NCI-H2107 treated with DMSO at 0.1 percent for 48 hours (cell line): ENCODE results near the gene TSC22D1.

Source experiments
- DNase-seq: peaks from one replicate; lab custom pipeline; 2025; ENCODE audit not compliant: unreplicated experiment; lab: John Stamatoyannopoulos, UW

Gene TSC22D1

DNA sequence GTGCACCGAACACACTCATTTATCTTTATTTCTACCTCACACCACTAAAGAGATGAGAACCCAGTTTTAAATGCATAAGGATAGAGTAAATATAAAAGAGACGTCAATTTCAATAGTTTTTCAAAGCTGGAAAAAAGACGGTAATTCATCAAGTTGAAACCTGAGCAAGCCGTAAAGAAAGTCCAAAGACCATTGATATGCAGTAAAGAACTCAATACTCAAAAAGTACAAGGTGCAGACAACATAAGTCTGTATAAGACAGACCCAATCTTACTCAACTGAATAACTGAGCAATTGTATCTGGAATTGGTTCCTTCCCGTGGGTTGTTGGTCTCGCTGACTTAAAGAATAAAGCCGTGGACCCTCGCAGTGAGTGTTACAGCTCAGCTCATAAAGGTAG is 120.4 kb downstream of the TSC22D1 start:
- DNase-seq, result no peak

- DNase-seq, result no peak
These were observed 122.2 kb downstream of the TSC22D1 start for GRCh38 chr13:44453881-44454280.

- no peak for DNase-seq
These were observed 123.1 kb downstream of the TSC22D1 start for GRCh38 chr13:44453069-44453468.

DNA sequence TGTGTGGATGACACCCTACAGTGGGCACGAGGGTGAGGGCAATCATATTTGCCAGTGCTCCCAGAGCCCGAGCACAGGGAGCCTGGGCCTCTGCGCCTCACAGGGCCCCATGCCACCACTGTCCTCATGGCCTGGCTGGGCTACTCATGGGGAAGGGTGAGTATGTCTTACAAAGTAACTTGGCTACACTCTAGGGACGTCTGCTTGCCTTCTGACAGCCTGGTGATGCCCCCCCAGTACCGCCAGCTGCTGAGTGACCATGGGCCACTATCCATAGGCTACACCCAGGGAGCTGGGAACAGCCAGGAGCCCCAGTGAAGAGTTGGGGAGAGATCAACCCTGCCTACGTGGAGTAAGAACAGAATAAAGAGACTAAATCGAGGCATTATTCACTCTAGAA is 123.7 kb downstream of the TSC22D1 start:
- no peak for DNase-seq

- DNase-seq, result no peak
These were observed 124.5 kb downstream of the TSC22D1 start for GRCh38 chr13:44451651-44452050.

DNA sequence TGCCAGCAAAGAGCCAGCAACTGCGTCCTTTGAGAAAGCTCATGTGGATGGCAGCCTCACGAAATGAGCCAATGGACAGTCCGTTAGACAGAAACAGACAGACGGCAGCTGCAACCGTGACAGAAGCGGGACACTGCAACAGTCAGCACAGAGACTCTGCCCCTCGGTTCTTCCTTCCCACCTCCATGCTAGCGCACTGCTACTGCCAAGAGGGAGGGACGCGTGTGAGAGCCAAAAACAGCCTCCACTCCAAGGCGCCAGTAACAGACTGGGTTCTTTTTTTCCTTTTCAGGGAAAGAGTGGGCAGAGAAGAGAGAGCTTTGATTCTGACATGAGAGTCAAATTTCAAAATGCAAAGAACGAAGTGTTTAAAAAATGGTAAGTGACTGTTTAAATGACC is 125.0 kb downstream of the TSC22D1 start:
- DNase-seq, result no peak

DNA sequence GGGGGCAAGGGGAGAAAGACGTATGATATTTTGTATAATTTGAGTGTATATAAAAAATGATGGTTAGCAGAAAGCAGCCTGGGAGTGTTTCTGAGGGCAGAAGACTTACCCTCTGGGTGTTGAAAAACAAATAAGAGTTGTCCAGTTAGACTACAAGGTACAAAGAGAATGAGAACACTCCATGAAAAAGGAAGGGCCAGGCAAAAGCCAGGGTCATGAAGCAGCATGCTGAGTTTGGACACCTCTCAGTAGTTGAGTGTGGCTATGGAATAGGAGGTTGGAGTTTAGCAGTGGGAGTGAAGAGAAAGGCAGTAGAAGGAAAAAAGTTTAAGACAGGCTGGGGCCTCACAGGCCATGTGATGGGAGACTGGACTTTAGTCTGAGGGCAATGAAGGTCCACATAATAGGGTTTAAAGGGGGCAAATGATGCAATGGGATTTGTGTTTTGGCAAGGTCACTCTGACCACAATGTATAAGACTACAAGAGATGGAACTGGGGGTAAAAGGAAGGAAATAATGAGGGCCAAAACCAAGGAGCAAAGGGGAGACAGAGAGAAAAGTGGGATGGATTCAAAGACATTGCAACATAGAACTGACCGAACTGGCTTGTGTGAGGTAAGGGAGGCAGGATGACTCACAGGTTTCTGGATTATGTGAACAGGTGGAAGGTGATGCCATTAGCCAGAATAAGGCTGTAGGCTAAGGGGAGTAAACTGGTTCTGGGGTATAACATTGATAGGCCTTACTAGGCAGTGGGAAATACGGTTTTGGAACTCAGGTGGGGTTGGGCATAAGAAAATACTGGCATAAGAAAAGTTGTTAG is 125.9 kb downstream of the TSC22D1 start:
- DNase-seq, result no peak

DNA sequence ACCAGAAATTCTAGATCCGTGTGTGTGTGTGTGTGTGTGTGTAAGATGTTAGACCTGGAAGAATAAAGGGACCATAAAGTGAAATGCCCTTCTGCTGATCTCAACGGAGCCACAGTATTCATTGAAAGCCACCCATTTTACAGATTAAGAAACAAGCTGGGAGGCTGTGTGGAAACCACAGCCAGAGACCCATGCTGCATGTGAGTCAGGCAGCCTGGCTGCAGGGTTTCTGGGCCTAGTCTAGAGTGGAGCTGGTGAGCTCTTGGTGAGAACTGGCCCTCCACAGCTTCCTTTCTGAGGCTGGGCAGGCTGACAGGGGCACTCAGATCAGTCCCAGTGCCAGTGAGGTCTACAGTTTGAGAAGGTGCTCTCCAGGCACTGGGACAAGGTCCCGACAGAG is 127.3 kb downstream of the TSC22D1 start:
- DNase-seq, result no peak

DNA sequence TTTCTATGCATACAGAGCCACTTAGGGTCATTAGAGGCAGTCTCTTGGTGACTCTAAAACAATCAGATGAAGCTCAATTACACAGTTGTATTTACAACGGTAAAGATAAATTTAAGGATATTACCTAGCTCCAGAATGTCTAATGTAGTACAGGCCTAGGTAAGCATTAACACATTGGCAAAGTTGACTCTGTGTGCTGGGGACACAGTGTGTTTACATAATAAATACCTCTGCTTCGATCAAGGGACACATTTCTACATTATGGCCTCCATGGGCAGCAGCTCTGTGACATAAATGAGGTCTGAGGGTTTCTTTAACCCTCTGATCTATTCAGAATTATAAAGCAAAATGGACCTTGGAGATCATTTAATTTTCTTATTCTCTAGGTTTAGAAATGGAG is 127.8 kb downstream of the TSC22D1 start:
- no peak for DNase-seq

- DNase-seq, result no peak
These were observed 128.3 kb downstream of the TSC22D1 start for GRCh38 chr13:44447783-44448321.

DNA sequence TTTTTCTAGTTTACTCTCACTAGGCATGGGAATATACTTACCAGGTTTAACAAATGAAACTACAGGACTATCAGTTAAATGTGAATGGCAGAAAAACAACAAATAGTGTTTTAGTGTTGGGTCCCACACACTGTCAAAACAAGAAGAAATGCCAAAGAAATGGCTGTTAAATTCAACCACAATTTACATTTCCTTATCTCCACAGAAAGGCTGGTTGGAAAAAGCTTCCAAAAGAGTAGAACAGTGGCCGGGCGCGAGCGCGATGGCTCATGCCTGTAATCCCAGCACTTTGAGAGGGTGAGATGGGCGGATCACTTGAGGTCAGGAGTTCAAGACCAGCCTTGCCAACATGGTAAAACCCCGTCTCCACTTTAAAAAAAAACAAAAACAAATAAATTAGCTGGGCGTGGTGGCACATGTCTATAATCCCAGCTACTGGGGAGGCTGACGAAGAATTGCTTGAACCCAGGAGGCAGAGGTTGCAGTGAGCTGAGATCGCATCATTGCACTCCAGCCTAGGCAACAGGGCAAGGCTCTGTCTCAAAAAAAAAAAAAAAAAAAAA is 136.0 kb downstream of the TSC22D1 start:
- DNase-seq, result no peak

GRCh38 chr13:44439452-44440024 is 136.6 kb downstream of the TSC22D1 start:
- peak; percentile 7 for DNase-seq

- no peak for DNase-seq
These were observed 137.9 kb downstream of the TSC22D1 start for GRCh38 chr13:44438234-44438579.

DNA sequence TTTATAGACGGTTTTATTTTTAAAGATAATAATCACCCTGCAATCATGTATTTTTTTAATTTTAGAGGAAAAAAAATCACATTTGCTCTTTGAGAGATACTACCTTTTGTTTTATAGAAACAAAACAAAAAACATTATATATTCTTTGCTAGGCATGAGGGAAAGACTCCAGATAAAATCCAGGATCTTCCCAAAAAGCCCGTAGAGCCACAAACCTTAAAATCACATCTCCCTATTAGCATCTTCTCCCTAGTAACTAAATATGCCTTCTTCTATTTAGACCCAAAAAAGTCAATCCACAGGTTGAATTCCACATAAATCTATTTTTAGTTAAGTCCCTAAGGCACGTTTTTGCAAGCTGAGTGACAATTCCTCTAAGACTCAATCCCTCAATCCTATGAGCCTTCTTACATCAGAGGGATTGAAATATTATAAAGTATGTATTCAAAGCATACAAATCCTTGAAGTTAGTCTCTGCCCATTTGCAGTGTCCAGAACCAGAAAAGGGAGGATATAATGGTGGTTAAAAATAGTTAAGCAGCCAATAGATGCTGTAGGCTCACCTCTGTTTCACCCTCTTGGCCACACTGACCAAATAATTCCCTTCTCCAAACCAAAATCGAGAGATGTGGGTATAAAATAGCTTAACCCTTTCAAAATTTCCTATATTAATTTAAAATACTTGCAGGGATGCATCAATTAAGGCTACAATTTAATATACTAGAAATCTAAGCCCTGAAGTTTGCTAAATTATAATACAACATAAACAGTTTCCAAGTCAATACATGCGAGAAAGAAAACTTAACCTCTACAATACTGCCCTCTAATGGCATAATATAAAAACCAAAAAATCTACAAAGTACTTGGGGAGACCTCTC is 138.5 kb downstream of the TSC22D1 start:
- DNase-seq, result peak; percentile 81

GRCh38 chr13:44436589-44437337 is 139.4 kb downstream of the TSC22D1 start:
- DNase-seq, result peak; percentile 90

- DNase-seq, result no peak
These were observed 140.1 kb downstream of the TSC22D1 start for GRCh38 chr13:44435919-44436510.

DNA sequence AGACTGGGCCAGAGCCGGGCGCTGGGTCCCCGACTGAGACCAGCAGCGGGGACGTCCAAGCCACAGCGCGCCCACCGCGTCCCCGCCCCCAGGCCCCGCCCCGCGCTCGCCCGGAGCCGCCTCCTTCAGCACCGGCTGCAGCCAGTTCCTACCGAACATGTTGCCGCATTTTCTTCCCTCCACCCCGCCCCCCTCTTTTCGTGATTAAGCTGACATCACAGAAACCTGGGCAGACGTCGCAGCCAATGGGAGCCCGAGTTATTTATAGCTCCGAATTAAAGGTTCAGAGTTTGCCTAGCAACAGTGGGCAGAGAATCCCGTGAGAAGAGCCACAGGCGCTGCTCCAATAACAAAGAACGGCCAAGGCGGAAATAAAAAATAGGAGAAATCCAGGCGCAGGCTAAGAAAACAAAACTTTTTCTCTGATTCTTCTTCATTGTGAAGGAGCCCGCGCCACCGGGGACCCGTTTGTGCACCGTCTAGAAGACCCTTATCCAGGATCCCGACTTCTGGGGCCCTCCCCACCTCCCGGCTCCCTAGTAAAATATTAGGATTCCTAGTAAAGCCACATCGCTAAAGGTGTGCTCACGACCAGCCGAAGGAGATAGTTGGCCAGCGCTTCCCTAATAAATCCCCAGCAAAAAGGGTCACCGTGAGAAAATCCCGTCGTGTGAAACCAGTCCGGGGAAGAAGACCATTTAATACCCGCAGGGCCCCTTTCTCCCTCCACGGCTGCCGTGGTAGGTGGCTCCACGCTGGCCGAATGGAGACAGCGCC is 140.8 kb downstream of the TSC22D1 start:
- DNase-seq, result peak; percentile 98

DNA sequence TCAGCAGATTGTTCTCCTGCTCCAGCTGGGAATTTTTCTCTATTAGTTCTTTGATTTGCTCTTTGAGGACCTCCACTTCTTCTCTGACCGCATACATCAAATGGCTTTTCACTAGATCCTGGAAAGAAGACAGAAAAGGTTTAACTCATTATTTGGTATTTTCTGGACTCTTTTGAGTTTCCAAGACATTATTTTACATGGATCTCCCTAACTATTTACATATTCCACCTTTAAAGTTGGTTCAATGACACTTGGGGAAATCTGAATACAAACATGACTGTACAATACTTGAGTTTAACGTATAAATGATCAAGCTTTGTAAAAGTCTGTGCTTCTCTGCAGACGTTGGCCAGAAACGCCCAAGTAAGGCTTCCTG is 141.4 kb downstream of the TSC22D1 start:
- no peak for DNase-seq
